BJ (cell line): ENCODE results near the gene WDR88. TPM values are rescaled to one million over a fixed set of nuclear protein-coding genes. Genes with fewer than 3 reads are reported as not detected.

ENCODE experiments used
- CTCF ChIA-PET: fragments of 350-600 bp; formaldehyde crosslinking; extraction: SDS; loops from one replicate; lab custom pipeline; 2021; ENCODE audit warnings: antibody characterized with exemption, inconsistent platforms; lab: Yijun Ruan, JAX
- POLR2A ChIA-PET: fragments of 300-600 bp; sonication (Branson Sonifier 250); formaldehyde crosslinking; extraction: SDS; loops from one replicate; lab custom pipeline; 2021; ENCODE audit warnings: antibody characterized with exemption; lab: Charles Lee
- DNase-seq: peaks from one replicate; pipeline ENCODE4 v3.0.0-alpha.2; 2011; ENCODE audit warnings: low read depth
- H3K27me3 ChIP-seq: 2 replicates; pipeline ENCODE4 v1.6.0; 2011; ENCODE audit warnings: low read length; ENCODE audit not compliant: control insufficient read depth, insufficient read depth
- H3K36me3 ChIP-seq: 2 replicates; pipeline ENCODE4 v1.5.1; 2011; ENCODE audit warnings: low read length; ENCODE audit not compliant: control insufficient read depth, insufficient read depth
- H3K4me3 ChIP-seq: 2 replicates; pipeline ENCODE4 v1.5.1; 2011; ENCODE audit warnings: low read depth, mild to moderate bottlenecking, control low read depth, low read length
- CTCF ChIP-seq: IDR thresholded peaks from 2 replicates; pipeline ENCODE4 v1.5.1; 2011; ENCODE audit warnings: low read depth, mild to moderate bottlenecking, control low read depth, inconsistent platforms, low read length, moderate library complexity; ENCODE audit not compliant: insufficient read depth
- polyA plus RNA-seq: library from polyadenylated mRNA; depleted of rRNA; stranded (reverse); fragments of >200 nt; gene quantifications from 2 replicates; pipeline ENCODE4 v1.2.3, GENCODE V29; 2011; rRNA removed

Gene WDR88
- polyA plus RNA-seq, 1 experiment: not detected

GRCh38 chr19:33224694-33225457 is 93.0 kb downstream of the WDR88 start:
- TF ChIP-seq CTCF: no peak
- Histone ChIP-seq H3K27me3 (peaks cover 38% of the 10 kb centered on the region), H3K36me3 (no peaks in the 10 kb centered on the region), H3K4me3 (no peak overlapping the region)
- DNase-seq: no peak
- ChIA-PET POLR2A (no interaction called here), CTCF (interaction anchor here (0.5 to 2.3 kb wide), 4 partner anchors 10 to 253 kb away, joined by 4 to 12 read pairs (median 6); partner anchors contain the start of genes CEP89 and FAAP24)

Other genes with a start within 250 kb of the WDR88 start
- gene CEP89, start 160.2 kb upstream of the WDR88 start, polyA plus RNA-seq: 14.8 and 18.3 TPM in 2 replicates
- gene FAAP24, start 159.9 kb upstream of the WDR88 start, polyA plus RNA-seq: 4.4 and 5.5 TPM in 2 replicates
- gene RHPN2, start 67.2 kb upstream of the WDR88 start, polyA plus RNA-seq: 7.8 and 9.9 TPM in 2 replicates
- gene GPATCH1, start 50.9 kb upstream of the WDR88 start, polyA plus RNA-seq: 7.2 and 8.7 TPM in 2 replicates
- gene LRP3, start 62.2 kb downstream of the WDR88 start, polyA plus RNA-seq: 11.5 and 16.1 TPM in 2 replicates
- gene SLC7A10, start 93.7 kb downstream of the WDR88 start, polyA plus RNA-seq: not detected in 2 replicates
- gene CEBPA, start 170.4 kb downstream of the WDR88 start, polyA plus RNA-seq: 0.28 and 0.50 TPM in 2 replicates
- gene CEBPG, start 241.6 kb downstream of the WDR88 start, polyA plus RNA-seq: 16.0 and 29.4 TPM in 2 replicates